ENCODE data around the gene NAALADL2. TPM values are rescaled to one million over a fixed set of nuclear protein-coding genes. Genes with fewer than 3 reads are reported as not detected.

Gene NAALADL2
- polyA plus RNA-seq, 3 donors, result not detected

DNA sequence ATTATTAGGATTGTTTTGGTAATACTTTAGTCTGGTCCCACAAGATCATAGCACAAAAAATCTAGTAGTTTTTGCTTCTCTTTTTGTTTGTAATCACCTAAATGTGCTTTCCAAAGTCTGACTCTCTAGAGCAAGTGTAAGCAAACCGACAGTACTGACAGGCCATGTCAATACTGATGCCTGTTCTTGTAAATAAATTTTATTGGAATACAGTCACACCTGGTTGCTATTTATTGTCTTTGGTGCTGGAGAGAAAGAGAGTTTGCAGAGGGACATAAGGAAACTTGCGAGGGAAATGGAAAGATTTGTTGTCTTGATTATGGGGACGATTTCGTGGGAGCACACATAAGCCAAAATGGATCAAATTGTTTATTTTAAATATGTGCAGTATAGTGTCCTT is 77.5 kb downstream of the NAALADL2 start:
- no peaks in the 10 kb centered on the region for H4K20me1 ChIP-seq (ENCODE audit: insufficient read depth, low read length)
- WGBS (ENCODE audit: insufficient coverage), result 100% methylated on average over 1 of the region's 4 CpGs
- H3K36me3 ChIP-seq (replicated peaks in 1 of 2; ENCODE audit: control insufficient read depth in 1 of 2, insufficient read depth in 2 of 2, low read length in 2 of 2), result no peaks in the 10 kb centered on the region

DNA sequence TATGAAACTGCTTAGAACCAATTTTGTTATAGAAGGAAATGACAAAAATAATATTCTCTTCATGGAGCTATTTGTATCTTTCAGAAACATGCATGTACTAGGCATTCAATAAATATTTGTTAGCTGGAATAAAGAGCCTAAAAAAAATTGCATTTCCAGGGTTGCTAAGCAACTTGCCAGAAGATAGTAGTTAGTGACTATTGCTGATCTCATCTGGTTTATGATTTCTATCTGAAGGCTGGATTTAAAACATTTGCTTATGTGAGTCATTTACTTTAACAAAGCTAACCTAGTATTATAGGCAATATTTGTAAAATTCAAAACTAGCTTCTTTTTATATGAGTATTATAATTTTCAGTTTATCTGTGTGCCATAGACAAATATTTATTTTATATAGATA is 78.3 kb downstream of the NAALADL2 start:
- no peak overlapping the region for H3K4me2 ChIP-seq (replicated peaks; ENCODE audit: extremely low read depth, low read length, poor library complexity, severe bottlenecking)
- no peaks in the 10 kb centered on the region for H3K27me3 ChIP-seq (ENCODE audit: control insufficient read depth in 2 of 2, insufficient read depth in 2 of 2, low read length in 2 of 2)
- Mint-ChIP-seq H3K4me1 (no peaks in the 10 kb centered on the region), H3K27ac (no peak overlapping the region), H3K27me3 (ENCODE audit: low read depth in 3 of 3) (no peaks in the 10 kb centered on the region), H3K4me3 (no peak overlapping the region), H3K36me3 (no peaks in the 10 kb centered on the region), H3K9me3 (peaks cover 0 to 10% (median 5%) of the 10 kb centered on the region in 7 donors)
- no peak for DNase-seq
- H3K4me1 ChIP-seq (ENCODE audit: control insufficient read depth in 1 of 2, insufficient read depth in 2 of 2, low read length in 2 of 2), result no peaks in the 10 kb centered on the region
- no peaks in the 10 kb centered on the region for H3K79me2 ChIP-seq (ENCODE audit: insufficient read depth, low read length)
- no peak overlapping the region for H3K27ac ChIP-seq (ENCODE audit: low read depth in 1 of 2, low read length in 2 of 2)
- TF ChIP-seq, protein P1, sequence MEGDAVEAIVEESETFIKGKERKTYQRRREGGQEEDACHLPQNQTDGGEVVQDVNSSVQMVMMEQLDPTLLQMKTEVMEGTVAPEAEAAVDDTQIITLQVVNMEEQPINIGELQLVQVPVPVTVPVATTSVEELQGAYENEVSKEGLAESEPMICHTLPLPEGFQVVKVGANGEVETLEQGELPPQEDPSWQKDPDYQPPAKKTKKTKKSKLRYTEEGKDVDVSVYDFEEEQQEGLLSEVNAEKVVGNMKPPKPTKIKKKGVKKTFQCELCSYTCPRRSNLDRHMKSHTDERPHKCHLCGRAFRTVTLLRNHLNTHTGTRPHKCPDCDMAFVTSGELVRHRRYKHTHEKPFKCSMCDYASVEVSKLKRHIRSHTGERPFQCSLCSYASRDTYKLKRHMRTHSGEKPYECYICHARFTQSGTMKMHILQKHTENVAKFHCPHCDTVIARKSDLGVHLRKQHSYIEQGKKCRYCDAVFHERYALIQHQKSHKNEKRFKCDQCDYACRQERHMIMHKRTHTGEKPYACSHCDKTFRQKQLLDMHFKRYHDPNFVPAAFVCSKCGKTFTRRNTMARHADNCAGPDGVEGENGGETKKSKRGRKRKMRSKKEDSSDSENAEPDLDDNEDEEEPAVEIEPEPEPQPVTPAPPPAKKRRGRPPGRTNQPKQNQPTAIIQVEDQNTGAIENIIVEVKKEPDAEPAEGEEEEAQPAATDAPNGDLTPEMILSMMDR (IDR thresholded peaks at IDR 0.05), result no peak
- intact Hi-C loops (cut with micrococcal nuclease), result no loop called here
- no peak overlapping the region for H2AFZ ChIP-seq (ENCODE audit: insufficient read depth, low read depth, low read length, poor library complexity, severe bottlenecking)
- H3K9me3 ChIP-seq (replicated peaks in 1 of 2; ENCODE audit: control insufficient read depth in 1 of 2, insufficient read depth in 1 of 2, low read length in 2 of 2), result no peaks in the 10 kb centered on the region
- no peaks in the 10 kb centered on the region for H4K20me1 ChIP-seq (ENCODE audit: insufficient read depth, low read length)
- no peak overlapping the region for H3K4me3 ChIP-seq (replicated peaks in 1 of 3; ENCODE audit: low read depth in 2 of 3, low read length in 3 of 3)
- H3K9ac ChIP-seq (ENCODE audit: insufficient read depth, low read length, poor library complexity, severe bottlenecking), result no peak overlapping the region
- H3K36me3 ChIP-seq (replicated peaks in 1 of 2; ENCODE audit: control insufficient read depth in 1 of 2, insufficient read depth in 2 of 2, low read length in 2 of 2), result no peaks in the 10 kb centered on the region

More for the DNA sequence above, 77.5 kb downstream of the NAALADL2 start:
- H3K9me3 Mint-ChIP-seq, result peaks cover 0 to 10% (median 2%) of the 10 kb centered on the region in 7 donors
- Histone ChIP-seq H3K27ac (ENCODE audit: low read depth in 1 of 2, low read length in 2 of 2) (no peak overlapping the region), H3K9ac (ENCODE audit: insufficient read depth, low read length, poor library complexity, severe bottlenecking) (no peak overlapping the region), H3K79me2 (ENCODE audit: insufficient read depth, low read length) (no peaks in the 10 kb centered on the region), H3K27me3 (ENCODE audit: control insufficient read depth in 2 of 2, insufficient read depth in 2 of 2, low read length in 2 of 2) (no peaks in the 10 kb centered on the region), H3K4me3 (replicated peaks in 1 of 3; ENCODE audit: low read depth in 2 of 3, low read length in 3 of 3) (no peak overlapping the region), H3K9me3 (replicated peaks in 1 of 2; ENCODE audit: control insufficient read depth in 1 of 2, insufficient read depth in 1 of 2, low read length in 2 of 2) (no peaks in the 10 kb centered on the region), H3K4me2 (replicated peaks; ENCODE audit: extremely low read depth, low read length, poor library complexity, severe bottlenecking) (no peak overlapping the region), H2AFZ (ENCODE audit: insufficient read depth, low read depth, low read length, poor library complexity, severe bottlenecking) (no peak overlapping the region), H3K4me1 (ENCODE audit: control insufficient read depth in 1 of 2, insufficient read depth in 2 of 2, low read length in 2 of 2) (no peaks in the 10 kb centered on the region)
- H3K4me1 Mint-ChIP-seq, result no peaks in the 10 kb centered on the region
- TF ChIP-seq, protein P1 (IDR thresholded peaks at IDR 0.05), result no peak
- intact Hi-C loops (cut with micrococcal nuclease), result no loop called here
- H3K27ac Mint-ChIP-seq, result no peak overlapping the region
- no peaks in the 10 kb centered on the region for H3K36me3 Mint-ChIP-seq
- no peaks in the 10 kb centered on the region for H3K27me3 Mint-ChIP-seq (ENCODE audit: low read depth in 3 of 3)
- H3K4me3 Mint-ChIP-seq, result no peak overlapping the region
- no peak for DNase-seq

All from CD14-positive monocyte (primary cell).